MCF 10A (cell line): Measurements from ENCODE around the gene BBC3. TPM values are rescaled to one million over a fixed set of nuclear protein-coding genes. Genes with fewer than 3 reads are reported as not detected.

Experiments
- BruUV-seq: library from RNA; stranded (reverse); fragments of 400-500 nt; replicated peaks from 2 replicates; lab custom pipeline; 2021; lab: Mats Ljungman, UMichigan
- CTCF ChIA-PET: fragments of 300-600 bp; sonication (Branson Sonifier 250); formaldehyde crosslinking; extraction: SDS; loops from one replicate; lab custom pipeline; 2021; ENCODE audit warnings: antibody characterized with exemption, inconsistent platforms; lab: Yijun Ruan, JAX
- POLR2A ChIA-PET: fragments of 300-600, 350-650 bp; sonication (Branson Sonifier 250); formaldehyde crosslinking; extraction: SDS; loops from one replicate; lab custom pipeline; 2020; ENCODE audit warnings: antibody characterized with exemption, inconsistent platforms; lab: Yijun Ruan, JAX
- DNase-seq: peaks from one replicate; pipeline ENCODE4 v3.0.0-alpha.2; 2018; ENCODE audit not compliant: unreplicated experiment
- H3K27ac Mint-ChIP-seq: one replicate; pipeline ENCODE4 v1.8.0; 2022; ENCODE audit warnings: mild to moderate bottlenecking, low read depth, mixed read lengths; ENCODE audit not compliant: unreplicated experiment
- H3K27me3 Mint-ChIP-seq: one replicate; pipeline ENCODE4 v1.8.0; 2022; ENCODE audit warnings: mixed read lengths; ENCODE audit not compliant: insufficient read depth, unreplicated experiment
- H3K36me3 Mint-ChIP-seq: one replicate; pipeline ENCODE4 v1.8.0; 2022; ENCODE audit warnings: mild to moderate bottlenecking, moderate library complexity, mixed read lengths; ENCODE audit not compliant: insufficient read depth, unreplicated experiment
- H3K4me1 Mint-ChIP-seq: one replicate; pipeline ENCODE4 v1.8.0; 2022; ENCODE audit warnings: mixed read lengths; ENCODE audit not compliant: insufficient read depth, unreplicated experiment
- H3K4me3 Mint-ChIP-seq: one replicate; pipeline ENCODE4 v1.8.0; 2022; ENCODE audit warnings: mild to moderate bottlenecking, moderate library complexity, mixed read lengths; ENCODE audit not compliant: unreplicated experiment
- H3K9me3 Mint-ChIP-seq: one replicate; pipeline ENCODE4 v1.8.0; 2022; ENCODE audit warnings: mixed read lengths; ENCODE audit not compliant: unreplicated experiment
- intact Hi-C: fragments of 100-400 bp; cut with micrococcal nuclease; formaldehyde crosslinking; loops from 2 replicates; pipeline ENCODE4 v1.14.1; 2022
- total RNA-seq: library from RNA; stranded (reverse); gene quantifications from 2 replicates; pipeline ENCODE4 v1.2.3, GENCODE V29; 2022
- TF ChIP-seq, protein P1 (sequence below): fragments of 200-600 bp; IDR thresholded peaks from one replicate; pipeline ENCODE4 v1.8.0; 2022; ENCODE audit warnings: antibody characterized with exemption, mild to moderate bottlenecking; ENCODE audit not compliant: unreplicated experiment

BBC3 gene
- total RNA-seq, 1 experiment from 2014 or later: 19.6 TPM

DNA sequence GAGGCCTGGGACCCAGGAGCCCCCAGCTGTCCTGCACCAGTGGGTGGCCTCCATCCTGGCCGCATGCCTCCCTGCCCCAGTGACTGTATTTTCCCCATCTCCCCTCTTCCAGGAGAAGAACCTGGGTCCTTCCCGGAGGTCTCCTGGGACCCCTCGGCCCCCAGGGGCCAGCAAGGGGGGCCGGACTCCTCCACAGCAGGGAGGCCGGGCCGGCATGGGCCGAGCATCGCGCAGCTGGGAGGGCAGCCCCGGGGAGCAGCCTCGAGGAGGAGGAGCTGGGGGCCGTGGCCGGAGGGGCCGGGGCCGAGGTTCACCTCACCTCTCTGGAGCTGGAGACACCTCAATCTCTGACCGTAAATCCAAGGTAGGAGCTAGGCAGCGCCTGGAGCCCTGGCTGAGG is 29.5 kb upstream of the BBC3 start:
- no TSS peak for BruUV-seq
- TF ChIP-seq, protein P1, sequence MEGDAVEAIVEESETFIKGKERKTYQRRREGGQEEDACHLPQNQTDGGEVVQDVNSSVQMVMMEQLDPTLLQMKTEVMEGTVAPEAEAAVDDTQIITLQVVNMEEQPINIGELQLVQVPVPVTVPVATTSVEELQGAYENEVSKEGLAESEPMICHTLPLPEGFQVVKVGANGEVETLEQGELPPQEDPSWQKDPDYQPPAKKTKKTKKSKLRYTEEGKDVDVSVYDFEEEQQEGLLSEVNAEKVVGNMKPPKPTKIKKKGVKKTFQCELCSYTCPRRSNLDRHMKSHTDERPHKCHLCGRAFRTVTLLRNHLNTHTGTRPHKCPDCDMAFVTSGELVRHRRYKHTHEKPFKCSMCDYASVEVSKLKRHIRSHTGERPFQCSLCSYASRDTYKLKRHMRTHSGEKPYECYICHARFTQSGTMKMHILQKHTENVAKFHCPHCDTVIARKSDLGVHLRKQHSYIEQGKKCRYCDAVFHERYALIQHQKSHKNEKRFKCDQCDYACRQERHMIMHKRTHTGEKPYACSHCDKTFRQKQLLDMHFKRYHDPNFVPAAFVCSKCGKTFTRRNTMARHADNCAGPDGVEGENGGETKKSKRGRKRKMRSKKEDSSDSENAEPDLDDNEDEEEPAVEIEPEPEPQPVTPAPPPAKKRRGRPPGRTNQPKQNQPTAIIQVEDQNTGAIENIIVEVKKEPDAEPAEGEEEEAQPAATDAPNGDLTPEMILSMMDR: no peak
- no peak overlapping the region for H3K27ac Mint-ChIP-seq
- ChIA-PET CTCF (interaction anchor here (0.6 to 2.1 kb wide), 2 partner anchors 13 to 339 kb away, joined by 3 to 6 read pairs; no protein-coding TSS in a partner anchor), POLR2A (interaction anchor here (0.8 kb wide), 1 partner anchor 9 kb away, joined by 3 read pairs; no protein-coding TSS in a partner anchor)
- H3K27me3 Mint-ChIP-seq: no peaks in the 10 kb centered on the region
- intact Hi-C loops: no loop called here
- no peaks in the 10 kb centered on the region for H3K9me3 Mint-ChIP-seq
- peaks cover 66% of the 10 kb centered on the region for H3K36me3 Mint-ChIP-seq
- no peak overlapping the region for H3K4me3 Mint-ChIP-seq
- H3K4me1 Mint-ChIP-seq: peaks cover 26% of the 10 kb centered on the region
- DNase-seq: no peak

DNA sequence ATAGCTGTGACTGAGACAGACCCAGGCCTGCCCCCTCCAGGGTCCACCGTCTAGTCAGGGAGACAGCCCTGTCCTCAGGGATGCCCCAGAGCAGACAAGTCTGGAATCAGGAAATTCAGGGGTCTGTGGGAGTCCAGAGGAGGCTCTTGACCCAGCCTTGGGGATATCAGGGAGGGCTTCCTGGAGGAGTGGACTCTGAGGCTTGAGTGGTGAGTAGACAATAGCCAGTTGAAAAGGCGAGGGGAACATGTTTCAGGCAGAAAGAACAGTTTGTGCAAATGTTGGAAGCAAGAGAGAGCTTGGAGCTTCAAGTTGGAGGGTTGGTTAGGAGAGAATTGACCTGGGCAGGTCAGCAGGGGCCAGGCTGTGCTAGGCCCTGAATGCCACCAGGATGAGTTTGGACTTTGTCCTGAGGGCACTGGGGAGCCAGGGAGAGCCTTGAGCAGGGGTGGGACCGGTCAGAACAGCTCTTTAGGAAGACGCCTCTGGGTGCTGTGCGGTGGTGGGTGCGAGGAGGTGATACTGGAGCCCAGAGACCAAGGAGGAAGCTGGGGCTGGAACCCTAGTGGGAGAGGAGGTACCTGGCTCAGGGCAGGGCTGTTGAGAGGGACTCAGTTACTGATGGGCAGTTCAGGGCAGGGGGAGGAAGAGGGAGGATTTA is 28.0 kb upstream of the BBC3 start:
- Mint-ChIP-seq H3K36me3 (peaks cover 52% of the 10 kb centered on the region), H3K4me3 (peak overlapping the region; percentile 97), H3K27me3 (no peaks in the 10 kb centered on the region), H3K27ac (peak overlapping the region; percentile 59), H3K4me1 (peaks cover 26% of the 10 kb centered on the region), H3K9me3 (no peaks in the 10 kb centered on the region)
- no peak for DNase-seq
- no TSS peak for BruUV-seq
- TF ChIP-seq, protein P1: no peak
- POLR2A ChIA-PET: interaction anchor here (0.6 kb wide), 1 partner anchor 49 kb away, joined by 3 read pairs; no protein-coding TSS in a partner anchor
- intact Hi-C loops: no loop called here
- CTCF ChIA-PET: interaction anchor here (0.9 to 2.1 kb wide), 3 partner anchors 12 to 178 kb away, joined by 3 to 6 read pairs (median 4); no protein-coding TSS in a partner anchor

DNA sequence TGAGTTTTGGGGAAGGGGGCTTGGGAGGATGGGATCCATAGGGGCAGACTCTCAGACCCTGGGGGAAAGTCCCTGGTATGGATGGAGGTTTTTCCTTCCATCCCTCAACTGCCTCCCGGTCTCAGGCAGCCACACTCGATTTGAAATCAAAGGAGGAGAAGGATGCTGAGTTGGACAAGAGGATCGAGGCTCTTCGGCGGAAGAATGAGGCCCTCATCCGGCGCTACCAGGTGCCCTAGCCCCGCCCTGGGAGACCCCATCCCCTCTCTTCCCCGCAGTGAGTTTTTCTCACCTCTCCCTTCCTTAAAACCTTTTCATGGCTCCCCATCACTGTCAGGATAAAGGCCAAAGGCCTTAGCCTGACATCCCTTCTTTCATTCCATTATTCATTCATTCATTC is 27.4 kb upstream of the BBC3 start:
- POLR2A ChIA-PET: no interaction called here
- TF ChIP-seq, protein P1: no peak
- no TSS peak for BruUV-seq
- CTCF ChIA-PET: interaction anchor here (1.5 kb wide), 1 partner anchor 32 kb away, joined by 4 read pairs; no protein-coding TSS in a partner anchor
- H3K27me3 Mint-ChIP-seq: no peaks in the 10 kb centered on the region
- H3K27ac Mint-ChIP-seq: no peak overlapping the region
- peak overlapping the region; percentile 97 for H3K4me3 Mint-ChIP-seq
- intact Hi-C loops: no loop called here
- peaks cover 26% of the 10 kb centered on the region for H3K4me1 Mint-ChIP-seq
- H3K36me3 Mint-ChIP-seq: peaks cover 46% of the 10 kb centered on the region
- DNase-seq: no peak
- no peaks in the 10 kb centered on the region for H3K9me3 Mint-ChIP-seq

DNA sequence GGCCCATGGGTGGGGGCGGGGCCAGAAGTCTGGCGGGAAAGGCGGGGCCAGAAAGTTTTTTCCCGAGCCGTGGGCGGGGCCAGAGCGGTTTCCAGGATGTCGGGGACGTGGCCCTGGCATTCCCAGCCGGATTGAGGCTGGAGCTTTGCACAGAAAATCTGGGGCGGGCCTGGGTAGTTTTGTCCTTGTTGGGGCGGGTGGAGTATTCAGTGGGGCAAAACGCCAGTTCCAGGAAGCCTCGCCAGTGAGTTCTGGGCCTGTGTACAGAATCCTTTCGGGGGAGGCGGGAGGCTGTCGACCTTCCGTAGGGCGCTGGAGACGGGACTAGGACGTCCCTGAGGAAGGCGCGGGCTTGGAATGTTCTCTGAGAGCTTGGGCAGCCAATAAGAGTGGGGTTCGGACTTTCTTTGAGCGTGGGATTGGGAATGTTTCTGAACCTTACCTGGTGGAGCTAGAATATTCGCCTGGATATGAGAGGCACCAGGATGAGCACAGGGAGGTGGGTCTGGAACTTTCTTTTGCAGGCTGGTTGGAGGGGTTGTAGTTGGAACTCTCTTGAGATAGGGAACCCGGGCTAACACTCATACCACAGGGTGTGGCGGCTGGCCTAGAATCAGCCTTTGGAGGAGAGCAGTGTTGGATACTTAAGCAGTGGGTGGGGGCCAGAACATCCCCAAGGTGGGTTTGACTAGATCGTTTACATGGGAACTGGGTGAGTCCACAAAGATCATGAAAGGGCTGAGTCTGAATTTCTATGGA is 26.6 kb upstream of the BBC3 start:
- BruUV-seq: TSS peak; percentile 58
- ChIA-PET CTCF (interaction anchor here (0.6 to 1.9 kb wide), 4 partner anchors 9 to 47 kb away, joined by 3 to 12 read pairs (median 4); no protein-coding TSS in a partner anchor), POLR2A (interaction anchor here (0.6 to 3.4 kb wide), 22 partner anchors 8 to 1362 kb away, joined by 3 to 53 read pairs (median 6); partner anchors contain the start of genes DHX34, INAFM1, RPL18 and SPHK2)
- Mint-ChIP-seq H3K4me3 (peak overlapping the region; percentile 97), H3K4me1 (peaks cover 26% of the 10 kb centered on the region), H3K9me3 (no peaks in the 10 kb centered on the region), H3K27ac (peak overlapping the region; percentile 99), H3K27me3 (no peaks in the 10 kb centered on the region), H3K36me3 (peaks cover 37% of the 10 kb centered on the region)
- DNase-seq: no peak
- intact Hi-C loops: loop anchor here (2.0 kb wide), 1 partner anchor 17 kb away; the partner anchor contains the start of gene INAFM1
- TF ChIP-seq, protein P1: no peak
